GM21825 (cell line): Measurements from ENCODE around the gene KLHDC7B.

Source experiments
- ATAC-seq: cut with Tn5 transposase; IDR thresholded peaks from one replicate; pipeline ENCODE4 v1.9.1; 2021; ENCODE audit warnings: mild to moderate bottlenecking, moderate library complexity; ENCODE audit not compliant: unreplicated experiment

The KLHDC7B gene

GRCh38 chr22:50547263-50547985 is 1.7 kb downstream of the KLHDC7B start:
- no peak for ATAC-seq

- ATAC-seq: no peak
Observed at GRCh38 chr22:50548040-50548920, 2.6 kb downstream of the KLHDC7B start.

GRCh38 chr22:50548921-50549790 is 3.5 kb downstream of the KLHDC7B start:
- ATAC-seq: no peak

GRCh38 chr22:50550395-50550794 is 4.7 kb downstream of the KLHDC7B start:
- no peak for ATAC-seq

GRCh38 chr22:50551160-50551752 is 5.6 kb downstream of the KLHDC7B start:
- ATAC-seq: no peak

- no peak for ATAC-seq
Observed at GRCh38 chr22:50553310-50553709, 7.6 kb downstream of the KLHDC7B start.

- ATAC-seq: no peak
Observed at GRCh38 chr22:50556703-50557102, 11.0 kb downstream of the KLHDC7B start.

- no peak for ATAC-seq
Observed at GRCh38 chr22:50560034-50560433, 14.3 kb downstream of the KLHDC7B start.

- no peak for ATAC-seq
Observed at GRCh38 chr22:50561401-50562358, 16.0 kb downstream of the KLHDC7B start.

- ATAC-seq: peak; percentile 90
Observed at GRCh38 chr22:50562523-50563412, 17.1 kb downstream of the KLHDC7B start, which contains the start of gene SYCE3. Gene SYCE3 (minus strand): TSS chr22:50562919. CDS start chr22:50556405, 6,514 bp downstream.

- no peak for ATAC-seq
Observed at GRCh38 chr22:50563413-50564160, 17.9 kb downstream of the KLHDC7B start.

GRCh38 chr22:50564289-50564688 is 18.6 kb downstream of the KLHDC7B start:
- no peak for ATAC-seq

GRCh38 chr22:50567721-50568252 is 22.1 kb downstream of the KLHDC7B start:
- ATAC-seq: no peak

GRCh38 chr22:50568626-50569025 is 22.9 kb downstream of the KLHDC7B start:
- no peak for ATAC-seq

GRCh38 chr22:50569041-50569459 is 23.4 kb downstream of the KLHDC7B start:
- ATAC-seq: no peak

GRCh38 chr22:50569896-50570535 is 24.3 kb downstream of the KLHDC7B start:
- no peak for ATAC-seq

- no peak for ATAC-seq
Observed at GRCh38 chr22:50570861-50571260, 25.2 kb downstream of the KLHDC7B start.
